Measurements from ENCODE around the gene NECAB3.

The NECAB3 gene

GRCh38 chr20:33657704-33658095 is 16.5 kb downstream of the NECAB3 start:
- Histone ChIP-seq H3K27me3 (ENCODE audit: insufficient read depth, poor library complexity, severe bottlenecking) (no peaks in the 10 kb centered on the region), H3K4me3 (replicated peaks; ENCODE audit: insufficient read depth, low read length) (no peak overlapping the region), H3K27ac (replicated peaks) (no peak overlapping the region)
- TF ChIP-seq GABPA (IDR thresholded peaks at IDR 0.05; ENCODE audit: low read depth), result no peak
- TF ChIP-seq POLR2AphosphoS5 (IDR thresholded peaks at IDR 0.05; ENCODE audit: low read depth), result no peak
- no peak for TF ChIP-seq REST (IDR thresholded peaks at IDR 0.05; ENCODE audit: insufficient replicate concordance, low read depth)
- DNase-seq (ENCODE audit: low read depth in 1 of 2, low spot score in 1 of 2), result no peak

- Histone ChIP-seq H3K27ac (replicated peaks) (no peak overlapping the region), H3K4me3 (replicated peaks; ENCODE audit: insufficient read depth, low read length) (no peak overlapping the region), H3K27me3 (ENCODE audit: insufficient read depth, poor library complexity, severe bottlenecking) (no peaks in the 10 kb centered on the region)
- no peak for TF ChIP-seq SPI1 (IDR thresholded peaks at IDR 0.05; ENCODE audit: borderline replicate concordance, low read depth)
- DNase-seq (ENCODE audit: low read depth in 1 of 2, low spot score in 1 of 2), result no peak
Measured at GRCh38 chr20:33656783-33657703, 17.2 kb downstream of the NECAB3 start.

- TF ChIP-seq SPI1 (IDR thresholded peaks at IDR 0.05; ENCODE audit: borderline replicate concordance, low read depth), result no peak
- no peak for TF ChIP-seq CTCF (IDR thresholded peaks at IDR 0.05; ENCODE audit: insufficient read depth, low read length)
- TF ChIP-seq REST (IDR thresholded peaks at IDR 0.05; ENCODE audit: insufficient replicate concordance, low read depth), result no peak
- TF ChIP-seq POLR2AphosphoS5 (IDR thresholded peaks at IDR 0.05; ENCODE audit: low read depth), result no peak
- TF ChIP-seq GABPA (IDR thresholded peaks at IDR 0.05; ENCODE audit: low read depth), result no peak
- Histone ChIP-seq H3K4me3 (replicated peaks; ENCODE audit: insufficient read depth, low read length) (no peak overlapping the region), H3K27me3 (ENCODE audit: insufficient read depth, poor library complexity, severe bottlenecking) (no peaks in the 10 kb centered on the region), H3K27ac (replicated peaks) (no peak overlapping the region)
- DNase-seq (ENCODE audit: low read depth in 1 of 2, low spot score in 1 of 2), result no peak
Measured at GRCh38 chr20:33656010-33656782, 18.0 kb downstream of the NECAB3 start.

GRCh38 chr20:33655164-33655563 is 19.1 kb downstream of the NECAB3 start:
- H3K27me3 ChIP-seq (ENCODE audit: insufficient read depth, poor library complexity, severe bottlenecking), result no peaks in the 10 kb centered on the region
- no peak overlapping the region for H3K4me3 ChIP-seq (replicated peaks; ENCODE audit: insufficient read depth, low read length)
- H3K27ac ChIP-seq (replicated peaks), result no peak overlapping the region
- no peak for DNase-seq (ENCODE audit: low read depth in 1 of 2, low spot score in 1 of 2)
- TF ChIP-seq SPI1 (IDR thresholded peaks at IDR 0.05; ENCODE audit: borderline replicate concordance, low read depth) (no peak), GABPA (IDR thresholded peaks at IDR 0.05; ENCODE audit: low read depth) (no peak), REST (IDR thresholded peaks at IDR 0.05; ENCODE audit: insufficient replicate concordance, low read depth) (no peak), POLR2AphosphoS5 (IDR thresholded peaks at IDR 0.05; ENCODE audit: low read depth) (no peak), CTCF (IDR thresholded peaks at IDR 0.05; ENCODE audit: insufficient read depth, low read length) (no peak)

Measured in HL-60 (cell line).